NCI-H345 (cell line): Measurements from ENCODE around the gene THRB.

Experiments used
- DNase-seq: peaks from one replicate; lab custom pipeline; 2025; lab: John Stamatoyannopoulos, UW

Gene THRB

DNA sequence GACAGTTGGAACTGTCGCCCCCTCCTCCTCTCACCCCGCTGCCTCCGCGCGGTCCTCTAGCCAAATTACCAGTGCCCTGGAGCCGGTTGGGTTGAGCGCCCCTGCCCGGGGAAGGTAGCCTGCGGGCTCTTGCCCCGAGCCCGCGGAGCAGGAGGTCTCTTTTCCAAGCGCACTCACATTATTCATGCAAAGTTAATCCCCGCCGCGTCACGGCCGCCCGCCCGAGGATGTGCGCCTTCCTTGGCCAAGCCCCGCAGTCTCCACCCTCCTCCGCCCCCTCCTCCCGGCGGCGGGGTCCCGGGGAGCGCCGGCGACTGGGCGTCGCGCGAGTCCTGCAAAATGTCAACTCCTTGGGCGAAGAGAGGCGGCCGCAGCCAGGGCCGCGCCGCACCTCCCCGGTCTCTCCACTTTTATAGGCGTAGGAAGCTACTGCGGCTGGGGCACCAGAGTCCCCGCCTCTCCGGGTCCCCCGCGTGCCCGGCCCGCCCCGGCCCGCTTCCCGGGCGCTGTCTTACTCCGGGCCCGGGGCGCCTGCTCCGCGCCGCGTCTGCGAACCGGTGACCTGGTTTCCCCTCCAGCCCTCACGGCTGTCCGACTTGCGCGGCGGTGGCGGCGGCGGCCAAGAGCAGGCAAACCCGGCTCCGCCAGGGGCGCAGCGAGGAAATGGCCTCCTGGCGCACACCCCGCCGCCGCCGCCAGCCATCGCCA lies at the start of gene THRB:
THRB (minus strand) TSS at position 233 of the 708 bp plus-strand sequence.
- DNase-seq = no peak

DNA sequence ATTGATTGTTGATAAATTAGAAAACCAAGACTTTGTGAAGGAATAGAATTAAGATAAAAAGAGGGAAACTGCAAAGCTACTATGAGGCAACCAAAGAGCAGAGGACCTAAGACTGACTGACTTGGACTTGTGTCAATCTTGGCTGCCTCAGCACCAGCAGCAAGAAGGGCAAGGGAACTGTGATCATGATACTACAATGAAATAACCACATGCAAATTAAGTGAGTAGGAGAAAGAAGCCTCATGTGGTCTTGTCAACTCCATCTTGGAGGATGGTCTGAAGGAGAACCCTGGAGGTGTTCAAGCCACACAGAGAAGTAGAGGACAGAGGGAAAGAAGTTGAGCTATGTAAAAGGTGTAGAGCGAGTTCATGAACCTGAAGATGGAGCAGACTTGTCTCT lies 47.3 kb upstream of the THRB start:
- DNase-seq = no peak

DNA sequence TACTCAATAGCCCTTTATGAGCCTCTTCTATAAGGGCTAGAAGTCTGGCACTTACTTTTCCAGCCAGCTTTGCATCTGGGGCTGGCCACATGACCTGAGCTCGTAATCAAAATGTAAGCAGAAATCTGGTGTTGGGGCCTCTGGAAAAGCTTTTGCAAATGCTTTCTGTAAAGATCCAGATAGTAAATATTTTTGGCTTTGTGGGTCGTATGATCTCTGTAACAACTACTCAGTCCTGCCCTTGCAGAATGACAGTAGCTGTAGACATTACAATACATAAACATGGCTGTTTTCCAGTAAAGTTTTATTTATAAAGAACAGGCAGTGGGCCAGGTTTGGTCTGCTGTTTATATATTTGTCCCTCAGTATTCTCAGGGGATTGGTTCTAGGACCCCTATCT lies 46.2 kb upstream of the THRB start:
- DNase-seq = no peak

DNA sequence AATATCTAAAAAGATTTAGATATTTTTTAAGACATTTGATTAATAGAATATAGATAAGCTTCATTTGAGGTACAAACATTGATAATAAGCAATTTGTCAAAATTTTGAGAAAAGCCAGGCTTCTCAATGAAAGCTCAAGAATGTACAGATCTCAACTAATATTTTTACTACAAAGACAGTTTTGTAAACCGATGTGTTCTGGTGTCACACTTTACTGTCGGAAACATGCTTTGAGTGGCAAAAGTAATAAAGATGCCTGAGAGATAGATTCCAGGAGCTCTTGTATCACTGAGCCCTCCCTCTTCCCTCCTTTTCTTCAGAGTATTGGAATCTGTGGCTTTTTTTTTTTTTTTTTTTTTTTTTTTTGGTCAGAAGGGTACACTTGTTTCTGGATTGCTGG lies 45.0 kb upstream of the THRB start:
- DNase-seq = no peak

DNA sequence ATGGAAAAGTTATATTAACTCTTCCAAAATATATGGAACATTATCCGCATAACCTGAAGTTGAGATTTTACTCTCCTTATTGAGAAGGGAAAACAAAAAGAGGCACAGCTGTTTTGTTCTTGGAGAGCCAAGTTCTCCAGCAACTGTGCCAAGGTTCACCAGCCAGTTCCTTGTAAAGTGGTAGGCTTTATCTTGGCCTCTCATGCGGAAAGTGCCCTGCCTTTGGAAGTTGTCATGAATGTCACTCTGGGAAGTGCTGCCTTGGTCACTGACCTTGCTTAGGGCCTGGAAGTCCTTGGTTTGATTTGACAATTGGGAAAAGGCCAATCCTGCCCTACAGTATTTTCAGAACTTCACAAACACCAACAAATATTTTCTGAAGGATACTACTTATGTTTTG lies 44.2 kb upstream of the THRB start:
- DNase-seq = no peak

- no peak for DNase-seq
These were observed 39.0 kb upstream of the THRB start for GRCh38 chr3:24533561-24534193.

DNA sequence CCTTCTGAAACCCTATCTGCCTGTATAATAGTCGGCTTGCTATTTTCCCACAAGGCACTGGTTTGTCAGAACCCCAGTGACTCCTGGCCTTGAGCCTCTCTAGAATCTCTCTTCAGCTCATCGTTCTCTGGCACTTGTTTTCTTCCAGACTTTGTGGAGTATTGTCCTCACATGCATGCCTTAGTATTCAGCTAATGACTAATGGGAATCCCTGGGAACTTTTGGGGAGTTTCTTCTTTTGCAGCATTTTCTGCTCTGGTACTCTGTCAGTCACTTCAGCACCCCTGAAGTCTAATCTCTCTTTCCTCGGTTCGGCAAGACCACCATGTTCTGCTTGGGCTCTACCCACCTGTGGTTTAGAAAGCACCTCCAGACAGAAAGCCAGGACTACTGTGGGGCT lies 35.8 kb upstream of the THRB start:
- no peak for DNase-seq

DNA sequence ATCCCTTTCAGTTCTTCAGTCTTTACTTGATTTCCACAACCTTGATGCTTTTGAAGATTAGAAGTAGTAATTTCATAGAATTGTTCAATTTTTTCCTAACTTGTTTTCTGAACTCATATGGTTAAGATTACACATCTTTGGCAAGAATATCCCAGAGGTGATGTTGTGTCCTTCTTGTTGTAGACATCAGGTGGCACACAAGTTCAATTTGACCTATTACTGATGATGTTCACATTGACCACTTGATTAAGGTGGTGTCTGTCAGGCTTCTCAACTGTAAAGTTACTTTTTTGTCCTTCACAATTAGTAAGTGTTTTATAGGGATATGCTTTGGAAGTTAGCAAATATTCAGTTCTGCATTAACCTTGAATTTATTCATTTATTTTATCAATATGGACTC lies 34.6 kb upstream of the THRB start:
- DNase-seq = no peak

- no peak for DNase-seq
These were observed 32.1 kb upstream of the THRB start for GRCh38 chr3:24526640-24527212.

- no peak for DNase-seq
These were observed 30.9 kb upstream of the THRB start for GRCh38 chr3:24525557-24525956.

DNA sequence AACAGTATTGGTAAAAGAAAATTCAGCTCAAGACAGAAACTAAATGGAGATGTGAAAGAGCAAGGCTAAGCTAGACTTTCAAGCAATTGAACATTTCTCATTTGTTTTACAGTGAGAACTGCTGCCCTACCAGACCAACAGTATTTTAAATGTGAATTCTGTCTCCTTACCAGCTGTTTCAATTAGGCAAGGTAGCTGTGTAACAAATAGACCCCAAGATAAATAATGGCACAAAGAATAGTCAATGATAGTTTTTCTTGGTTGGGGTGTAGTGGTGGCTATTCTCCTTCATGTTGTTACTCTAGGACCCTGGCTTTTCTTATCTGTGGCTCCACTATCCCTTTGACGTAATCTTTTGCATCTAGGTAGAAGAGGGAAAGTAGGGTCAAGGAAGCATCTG lies 30.4 kb upstream of the THRB start:
- no peak for DNase-seq

DNA sequence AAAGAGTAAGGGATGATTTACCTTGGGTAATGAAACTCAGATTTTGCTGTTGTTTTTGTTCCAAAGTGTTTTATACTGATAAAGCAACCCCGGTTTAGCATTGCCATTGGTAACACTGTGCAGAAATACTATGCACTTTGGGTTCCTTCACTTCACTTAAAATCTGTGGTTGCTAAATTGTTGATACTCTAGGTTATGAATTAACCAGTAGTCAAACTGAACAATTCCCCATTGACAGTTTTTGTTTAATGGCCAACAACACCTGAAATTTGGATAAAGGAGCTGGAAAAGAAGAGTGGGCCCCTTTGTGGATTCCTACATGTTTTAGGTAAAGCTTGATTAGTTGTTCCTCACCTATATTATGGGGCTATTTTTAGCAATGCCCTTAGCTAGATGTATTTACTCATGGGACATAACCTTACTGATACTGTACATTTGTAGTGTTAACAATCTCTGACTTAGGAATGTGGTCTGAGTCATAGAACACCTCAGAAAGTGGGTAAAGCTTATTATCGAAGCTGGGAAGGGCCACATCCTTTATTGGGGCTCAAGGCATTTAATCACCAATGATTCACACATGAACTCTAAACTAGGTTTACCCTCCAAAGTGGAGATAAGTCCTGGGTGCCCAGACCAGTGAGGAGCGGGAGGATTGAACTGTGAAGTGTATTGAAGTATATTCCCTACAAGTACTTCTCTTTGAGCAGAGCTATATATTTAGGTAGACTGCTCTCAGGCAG lies 29.5 kb upstream of the THRB start:
- no peak for DNase-seq

GRCh38 chr3:24523215-24523614 lies 28.6 kb upstream of the THRB start:
- DNase-seq = no peak

- no peak for DNase-seq
These were observed 27.5 kb upstream of the THRB start for GRCh38 chr3:24522146-24522579.

GRCh38 chr3:24521420-24522145 lies 26.9 kb upstream of the THRB start:
- DNase-seq = peak; percentile 9

GRCh38 chr3:24520976-24521419 lies 26.3 kb upstream of the THRB start:
- no peak for DNase-seq

DNA sequence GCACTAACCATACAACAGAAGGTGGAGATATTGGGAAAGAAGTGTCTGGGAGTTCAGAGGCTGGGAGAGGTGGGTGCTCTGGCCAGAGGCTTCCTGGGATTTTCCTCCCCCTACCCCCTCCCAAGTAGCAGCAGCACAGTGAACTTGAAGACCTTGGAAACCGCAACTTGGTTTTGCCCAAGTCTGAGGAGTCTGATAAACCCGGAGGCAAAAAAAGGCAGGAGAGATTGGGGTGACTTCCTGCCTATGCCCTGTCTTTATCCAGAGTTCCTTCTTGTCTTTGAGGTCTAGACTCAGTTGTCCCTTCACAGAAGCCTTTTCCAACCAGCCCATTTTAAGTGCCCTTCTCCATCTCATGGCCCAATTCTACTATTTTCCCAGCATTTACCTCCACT lies 25.4 kb upstream of the THRB start:
- DNase-seq = no peak

DNA sequence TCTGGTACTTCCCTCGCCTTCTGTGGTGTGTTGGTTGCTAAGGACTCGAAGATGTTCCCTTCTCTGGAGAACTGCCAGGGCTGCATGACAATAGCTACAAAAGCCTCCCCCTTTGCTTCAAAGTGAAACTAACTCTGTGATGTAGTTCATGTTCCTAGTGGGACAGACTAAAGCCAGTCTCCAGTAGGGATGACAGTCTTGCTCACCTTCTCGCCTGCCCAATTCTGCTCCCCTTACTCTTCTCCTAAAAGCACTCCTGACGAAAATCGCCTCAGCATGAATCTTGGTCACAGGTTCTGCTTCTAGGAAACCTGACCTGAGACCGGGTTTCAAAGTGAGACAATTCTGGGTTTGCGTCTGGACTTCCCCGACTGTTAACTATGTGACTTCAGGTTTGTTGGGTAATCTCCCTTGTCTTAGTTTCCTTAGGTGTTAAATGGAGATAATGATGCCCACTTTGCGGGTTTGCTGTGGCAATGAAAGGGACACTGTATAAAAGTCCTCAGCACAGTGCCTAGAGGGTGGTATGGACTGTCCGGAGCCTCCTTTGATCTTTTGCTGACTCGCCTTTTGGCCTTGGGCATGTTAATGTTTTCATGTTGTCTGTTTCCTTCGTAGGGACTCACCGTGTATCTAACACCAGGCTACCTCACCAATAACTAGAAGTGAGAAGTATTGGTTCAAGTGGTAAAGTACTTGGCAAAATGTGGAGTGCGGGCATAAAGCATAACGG lies 24.9 kb upstream of the THRB start:
- DNase-seq = no peak

DNA sequence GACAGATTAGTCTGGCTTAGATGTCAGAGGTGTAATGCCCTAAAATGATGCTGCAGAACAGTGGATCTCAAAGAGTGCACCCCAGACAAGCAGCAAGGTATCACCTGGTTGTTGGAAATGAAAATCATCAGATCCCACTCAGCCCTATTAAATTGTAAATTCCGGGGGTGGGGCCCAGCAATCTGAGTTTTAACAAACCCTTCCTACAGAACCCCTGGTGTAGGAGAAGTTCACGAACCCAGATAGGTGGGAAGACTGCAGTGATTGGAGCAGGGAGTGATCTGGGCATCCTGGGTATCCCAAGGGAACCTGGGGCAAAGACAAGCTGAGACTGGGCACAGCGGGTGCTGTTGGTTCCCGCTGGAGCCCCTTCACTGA lies 24.3 kb upstream of the THRB start:
- no peak for DNase-seq

DNA sequence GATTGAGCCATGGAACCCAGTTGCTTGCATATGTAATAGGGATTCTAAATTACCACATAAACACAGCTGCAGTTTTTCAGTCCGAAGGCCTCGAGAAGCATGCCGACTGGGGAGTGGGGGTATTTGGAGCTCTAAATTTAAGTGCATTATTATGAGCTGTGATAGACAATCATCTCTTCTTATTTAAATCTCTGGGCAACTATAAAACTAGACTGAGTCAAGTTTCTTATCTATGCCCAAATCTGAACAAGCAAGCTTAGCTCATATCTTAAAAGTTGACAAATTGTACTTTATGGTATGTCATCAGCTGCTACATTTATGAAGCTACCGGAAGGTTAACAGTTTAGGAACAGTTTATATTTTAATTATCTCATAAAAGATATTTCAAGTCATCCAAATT lies 19.5 kb upstream of the THRB start:
- no peak for DNase-seq

DNA sequence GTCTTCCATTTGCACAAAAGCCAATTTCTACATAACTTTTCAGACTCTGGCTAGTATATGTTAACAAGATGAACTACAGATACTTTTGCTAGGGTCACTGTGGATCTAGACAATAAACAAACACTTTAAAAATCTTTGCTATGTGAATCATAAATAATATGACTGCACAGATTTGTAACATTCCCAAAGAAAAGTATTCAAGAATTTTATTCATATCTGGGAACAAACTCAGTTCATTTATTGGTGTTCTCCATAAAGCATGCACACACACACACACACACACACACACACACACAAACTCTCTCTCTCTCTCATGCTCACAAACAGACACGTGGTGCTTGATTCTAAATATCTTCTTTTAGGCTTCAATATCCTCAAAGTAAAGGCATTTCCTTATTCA lies 18.8 kb upstream of the THRB start:
- no peak for DNase-seq
